HG03108 (cell line): Measurements from ENCODE around the gene DLGAP4.

Experiments used
- ATAC-seq: cut with Tn5 transposase; IDR thresholded peaks from one replicate; pipeline ENCODE4 v1.9.1; 2021; ENCODE audit warnings: moderate library complexity; ENCODE audit not compliant: unreplicated experiment

Gene DLGAP4

DNA sequence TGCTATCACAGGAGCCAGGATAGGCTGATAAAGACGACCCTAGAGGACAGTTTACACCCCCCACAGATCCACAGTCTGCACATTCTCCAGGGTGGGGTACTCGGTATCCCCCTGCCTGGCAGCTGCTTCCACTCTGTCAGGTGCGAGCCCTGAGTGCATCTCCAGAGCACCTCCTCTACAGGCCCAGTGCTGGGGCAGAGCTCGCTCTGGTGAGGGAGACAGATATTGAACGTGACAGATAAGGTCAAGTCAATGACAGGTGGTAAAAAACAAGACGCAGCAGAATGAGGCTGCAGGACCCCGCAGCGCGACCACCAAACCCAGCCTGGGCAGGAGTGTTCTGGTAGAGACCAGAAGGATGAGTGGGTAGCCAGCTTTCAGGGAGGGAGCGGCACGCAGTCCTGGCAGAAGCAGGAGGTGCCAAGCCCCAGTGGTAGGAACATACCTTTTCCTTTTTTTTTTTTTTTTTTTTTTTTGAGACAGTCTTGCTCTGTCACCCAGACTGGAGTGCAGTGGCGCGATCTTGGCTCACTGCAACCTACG, 222.8 kb downstream of the DLGAP4 start:
- no peak for ATAC-seq

DNA sequence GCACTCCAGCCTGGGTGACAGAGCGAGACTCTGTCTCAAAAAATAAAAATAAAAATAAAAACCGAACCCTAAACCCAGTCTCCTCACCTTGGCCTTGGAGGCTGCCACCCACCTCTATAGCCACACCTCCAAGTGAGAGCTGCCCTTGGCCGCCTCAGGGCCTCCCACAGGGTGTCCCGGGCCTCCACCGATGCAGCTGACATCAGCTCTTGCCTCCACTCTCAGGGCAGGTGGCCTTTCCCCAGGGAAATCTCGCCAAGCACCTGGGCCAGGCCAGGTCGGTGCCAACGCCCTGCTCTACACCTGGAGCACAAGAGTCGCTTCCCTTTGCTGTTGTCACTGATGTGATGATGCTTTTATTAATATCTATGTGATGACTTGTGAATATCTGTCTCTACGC, 226.2 kb downstream of the DLGAP4 start:
- no peak for ATAC-seq

DNA sequence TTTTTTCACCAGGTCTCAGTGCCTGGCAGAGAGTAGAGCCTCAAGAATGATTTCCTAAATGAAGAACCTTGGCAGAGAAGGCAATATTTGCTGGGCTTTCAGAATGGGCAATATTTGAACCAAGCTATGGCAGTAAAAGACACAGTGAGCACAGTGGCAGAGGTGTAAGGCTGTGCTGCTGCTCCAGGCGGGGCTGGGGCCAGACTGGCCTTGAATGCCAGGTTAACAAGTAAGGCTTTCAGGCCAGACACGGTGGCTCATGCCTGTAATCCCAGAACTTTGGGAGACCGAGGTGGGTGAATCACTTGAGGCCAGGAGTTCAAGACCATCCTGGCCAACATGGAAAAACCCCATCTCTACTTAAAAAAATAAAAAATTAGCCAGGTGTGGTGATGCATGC, 226.7 kb downstream of the DLGAP4 start:
- no peak for ATAC-seq

DNA sequence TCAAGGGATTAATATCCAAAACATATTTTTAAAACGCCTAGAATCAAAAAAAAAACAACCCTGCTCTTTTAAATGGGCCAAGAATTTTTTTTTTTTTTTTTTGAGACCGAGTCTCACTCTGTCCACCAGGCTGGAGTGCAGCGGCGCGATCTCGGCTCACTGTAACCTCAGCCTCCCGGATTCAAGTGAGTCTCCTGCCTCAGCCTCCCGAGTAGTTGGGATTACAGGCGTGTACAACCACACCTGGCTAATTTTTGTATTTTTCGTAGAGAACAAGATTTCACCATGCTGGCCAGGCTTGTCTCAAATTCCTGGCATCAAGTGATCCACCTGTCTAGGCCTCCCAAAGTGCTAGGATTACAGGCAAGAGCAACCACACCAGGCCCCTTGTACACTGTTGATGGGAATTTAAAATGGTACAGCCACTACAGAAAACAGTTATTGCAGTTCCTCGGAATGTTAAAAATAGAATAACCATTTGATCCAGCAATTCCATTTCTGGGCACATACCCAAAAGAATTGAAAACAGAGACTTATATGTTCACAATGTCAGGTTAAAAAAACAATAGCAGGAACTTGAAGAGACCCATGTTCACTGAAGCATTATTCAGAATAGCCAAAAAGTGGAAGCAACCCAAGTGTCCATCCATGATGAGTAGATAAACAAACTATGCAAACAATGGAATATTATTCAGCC, 232.0 kb downstream of the DLGAP4 start:
- no peak for ATAC-seq

DNA sequence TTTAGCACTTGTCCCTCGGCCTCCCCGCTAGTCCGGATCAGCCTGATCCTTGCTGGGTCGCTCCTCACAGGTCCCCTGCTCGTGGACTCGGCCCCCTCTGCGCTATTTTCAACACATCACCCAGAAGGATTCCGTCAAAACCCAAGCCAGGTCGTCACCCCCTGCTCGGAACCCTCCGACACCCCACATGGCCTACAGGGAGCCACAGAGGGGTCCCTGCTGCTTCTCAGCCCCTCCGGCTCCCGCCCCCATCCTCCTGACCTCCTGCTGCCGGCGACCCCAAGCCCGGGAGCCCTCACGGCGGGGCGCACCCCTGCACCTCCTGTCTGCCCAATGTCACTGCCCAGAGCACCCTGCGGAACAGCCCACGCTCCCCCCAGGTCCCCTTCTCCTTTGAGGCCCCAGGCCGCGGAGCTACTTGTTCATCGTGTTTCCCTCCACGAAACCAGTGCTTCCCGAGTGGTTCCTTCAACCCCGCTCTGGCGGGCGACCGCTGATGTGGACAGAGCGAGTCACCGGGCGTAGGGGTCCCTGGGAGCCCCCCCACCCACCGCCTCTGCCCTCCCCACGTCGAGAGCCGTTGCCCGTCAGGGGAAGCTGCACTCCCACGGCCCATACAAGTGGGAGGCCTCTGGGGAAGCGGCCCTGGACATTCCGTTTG, 234.5 kb downstream of the DLGAP4 start:
- no peak for ATAC-seq

DNA sequence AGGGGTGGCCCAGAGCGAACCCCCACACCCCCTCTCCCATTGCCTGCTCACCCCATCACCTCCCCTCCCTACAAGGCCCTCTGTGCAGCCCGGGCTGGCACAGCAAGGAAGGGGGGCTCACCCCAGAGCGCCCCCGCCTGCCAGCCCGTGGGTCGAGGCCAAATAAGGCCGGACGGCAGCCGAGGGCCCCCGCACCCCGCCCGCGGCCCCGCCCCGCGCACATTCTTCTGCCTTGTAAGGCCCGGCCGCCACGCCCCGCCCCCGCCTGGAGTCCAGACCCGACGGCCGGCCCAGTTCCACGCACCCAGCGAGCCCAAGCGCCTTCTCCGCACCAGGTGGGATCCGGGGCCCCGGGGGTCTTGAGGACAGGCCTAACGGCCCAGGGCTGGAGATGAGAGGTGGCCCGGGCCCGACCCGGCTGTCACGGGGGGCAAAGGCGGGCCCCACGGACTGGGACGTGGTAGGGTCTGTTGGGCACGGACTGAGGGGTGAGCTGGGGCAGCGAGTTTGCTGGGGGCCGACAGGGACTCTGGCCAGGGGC, 235.2 kb downstream of the DLGAP4 start, which contains the start of gene MYL9:
Gene MYL9, plus strand, starts transcription at position 293 of the 541 bp plus-strand sequence. CDS start 3,366 bp downstream, outside the sequence.
- no peak for ATAC-seq

DNA sequence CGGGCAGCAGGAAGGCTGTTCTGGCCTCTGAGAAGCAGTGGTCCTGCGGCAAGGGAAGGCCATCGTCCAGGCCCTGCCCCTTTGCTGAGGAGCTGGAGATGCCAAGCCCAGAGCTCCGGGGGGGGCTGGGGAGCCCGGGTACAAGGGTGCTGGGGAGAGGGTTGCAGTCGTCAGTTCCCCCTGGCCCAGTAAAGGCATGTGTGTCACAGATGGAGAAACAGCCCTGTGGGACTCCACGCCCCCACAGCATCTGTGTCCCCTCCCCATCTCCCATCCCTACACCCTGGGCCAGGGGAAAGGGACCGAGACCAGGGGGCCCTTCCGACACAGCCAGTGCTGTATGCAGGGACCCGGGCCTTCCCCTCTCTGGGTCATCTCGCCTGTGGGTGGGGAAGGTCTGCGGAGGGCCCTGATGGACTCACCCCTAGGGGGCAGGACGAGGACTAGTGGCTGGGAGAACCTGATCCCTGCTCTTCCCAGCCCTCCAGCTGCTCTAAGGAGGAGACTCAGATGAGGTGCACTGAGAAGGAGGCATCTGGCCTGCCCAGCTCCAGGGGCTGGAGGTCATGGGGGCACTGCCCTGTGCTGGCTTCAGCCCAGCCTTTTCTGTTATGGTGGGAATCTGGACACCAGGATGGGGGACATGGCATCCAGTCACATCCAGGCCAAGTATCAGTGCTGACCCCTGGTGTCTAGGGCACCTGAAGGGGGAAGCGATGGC, 235.8 kb downstream of the DLGAP4 start:
- no peak for ATAC-seq

DNA sequence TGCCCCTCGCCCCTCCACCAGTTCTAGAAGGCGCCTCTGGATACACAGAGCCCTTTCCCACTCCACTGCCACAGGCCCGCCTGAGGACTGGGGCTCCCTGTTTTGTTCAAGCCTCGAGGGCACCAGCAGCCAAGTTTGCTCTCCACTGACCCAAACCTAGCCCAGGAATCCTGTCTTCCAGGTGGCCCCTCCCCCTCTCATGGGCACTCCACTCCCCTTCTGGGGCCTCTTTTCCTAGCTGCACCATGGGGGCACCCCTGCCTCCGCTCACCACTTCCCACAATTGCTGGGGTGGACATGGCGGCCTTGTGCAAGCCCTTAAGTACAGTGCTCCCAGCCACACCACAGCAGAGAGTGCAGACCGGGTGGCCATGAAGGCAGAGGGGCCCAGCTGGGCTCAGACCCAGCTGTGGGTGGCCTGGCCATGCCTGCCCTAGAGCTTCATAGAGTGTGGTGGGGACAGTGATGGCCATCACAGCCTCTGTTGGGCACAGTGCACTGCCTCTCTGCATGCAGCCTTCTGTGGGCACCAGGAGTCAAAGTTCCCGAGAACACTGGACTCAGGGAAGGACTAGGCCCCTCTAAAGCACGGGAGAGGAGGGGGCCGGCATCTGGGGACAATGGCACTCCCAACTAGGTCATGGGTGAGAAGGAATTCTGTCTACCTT, 236.5 kb downstream of the DLGAP4 start:
- ATAC-seq: no peak

DNA sequence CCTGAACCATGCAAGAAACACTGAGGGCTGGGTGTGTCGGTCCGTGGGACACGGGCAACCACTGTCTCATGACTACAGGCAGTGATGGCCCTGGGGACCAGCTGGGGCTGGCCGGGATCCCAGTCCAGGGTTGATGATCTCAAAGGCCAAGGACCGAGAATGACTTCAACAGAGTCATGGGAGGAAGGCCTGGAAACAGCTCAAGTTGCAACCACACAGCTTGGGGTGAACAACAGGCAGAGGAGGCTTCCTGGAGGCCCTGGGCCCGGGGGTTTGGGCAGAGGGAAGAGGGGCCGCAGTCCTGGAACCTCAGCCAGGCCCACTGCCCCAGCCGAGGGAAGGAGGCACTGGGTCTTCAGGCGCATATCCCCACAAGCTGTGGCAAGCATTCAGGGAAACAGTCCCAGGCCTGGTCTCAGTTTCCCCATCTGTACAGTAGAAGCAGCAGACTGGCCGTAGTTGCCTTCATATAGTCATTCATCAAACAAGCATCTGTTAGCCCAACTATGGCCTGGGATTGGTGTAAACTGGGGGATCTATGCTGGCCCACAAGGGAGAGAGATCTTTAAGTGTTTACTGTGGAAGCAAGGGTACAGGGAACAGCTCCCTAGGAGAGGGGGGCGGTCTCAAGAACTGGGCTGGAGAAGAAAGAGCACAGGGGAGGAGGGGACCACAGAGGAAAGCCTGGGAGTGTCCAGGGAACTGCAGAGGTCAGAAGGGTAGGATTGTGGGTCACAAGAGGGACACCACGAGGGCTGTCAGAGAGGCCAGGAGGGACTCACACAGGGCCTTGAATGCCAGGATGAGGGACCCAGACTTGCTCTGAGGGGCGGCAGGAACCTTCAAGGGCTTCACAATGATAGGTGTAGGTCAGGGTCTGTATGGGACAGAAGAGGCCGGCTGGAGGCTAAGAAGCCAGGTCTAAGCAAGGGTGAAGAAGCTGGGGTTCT, 237.3 kb downstream of the DLGAP4 start:
- no peak for ATAC-seq

DNA sequence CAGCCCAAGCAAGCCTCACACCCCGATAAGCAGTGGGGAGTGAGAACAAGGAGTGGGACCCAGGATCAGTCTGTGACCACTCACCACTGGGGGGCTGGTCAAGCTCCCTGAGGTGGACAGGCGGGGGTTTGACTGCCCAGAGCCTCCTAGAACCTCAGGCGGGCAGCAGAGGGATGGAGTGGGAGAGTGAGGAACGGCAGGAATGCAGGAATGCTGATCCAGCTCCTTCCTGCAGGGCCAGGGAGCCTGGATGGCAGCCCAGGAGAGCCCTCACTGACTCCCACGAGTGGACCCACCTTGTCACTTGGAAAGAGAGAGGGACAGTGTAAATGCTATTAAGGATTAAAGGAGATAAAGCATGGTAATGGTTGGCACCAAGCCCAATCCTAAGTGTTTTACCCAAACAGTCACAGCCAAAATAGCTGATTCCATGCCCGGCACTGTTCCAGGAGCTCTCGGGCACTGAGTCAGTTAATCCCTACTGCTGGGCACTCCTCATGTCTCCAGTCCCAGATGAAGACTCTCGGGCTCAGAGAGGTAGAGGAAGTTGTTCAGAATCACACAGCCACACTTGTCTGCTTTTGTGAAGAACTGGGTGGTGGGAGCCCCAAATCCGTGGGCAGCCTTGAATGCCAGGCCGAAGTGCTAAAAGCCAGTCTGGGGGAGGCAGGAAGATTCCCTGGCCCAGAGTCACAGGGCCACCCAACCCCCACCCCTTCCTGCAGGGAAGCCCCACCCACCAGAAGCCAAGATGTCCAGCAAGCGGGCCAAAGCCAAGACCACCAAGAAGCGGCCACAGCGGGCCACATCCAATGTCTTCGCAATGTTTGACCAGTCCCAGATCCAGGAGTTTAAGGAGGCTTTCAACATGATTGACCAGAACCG, 238.2 kb downstream of the DLGAP4 start:
- no peak for ATAC-seq

DNA sequence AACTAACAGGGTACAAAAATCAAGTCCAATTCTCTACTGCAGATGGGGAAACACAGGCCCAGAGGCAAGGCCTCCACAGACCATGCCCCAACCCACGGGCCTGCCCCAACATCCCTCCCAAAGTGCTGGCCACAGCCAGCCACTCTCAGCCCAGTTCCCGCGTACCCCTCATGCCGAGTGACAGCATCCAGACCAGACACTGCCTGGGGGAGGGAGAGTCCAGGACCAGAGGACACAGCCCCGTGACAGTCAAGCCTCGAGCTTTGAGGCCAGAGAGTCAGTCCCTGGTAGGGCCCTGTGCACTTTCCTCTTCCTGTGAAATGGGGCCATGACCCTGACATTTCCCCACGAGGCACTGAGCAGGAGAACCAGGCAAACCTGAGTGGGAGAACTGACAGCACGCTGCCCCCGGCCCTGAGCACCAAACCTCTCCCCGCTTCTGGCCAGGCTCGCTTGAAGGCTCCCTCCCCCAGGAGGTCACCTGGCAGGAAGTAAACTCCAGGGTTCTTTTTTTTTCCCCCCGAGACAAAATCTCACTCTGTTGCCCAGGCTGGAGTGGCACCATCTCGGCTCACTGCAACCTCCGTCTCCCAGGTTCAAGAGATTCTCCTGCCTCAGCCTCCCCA, 240.1 kb downstream of the DLGAP4 start:
- ATAC-seq: no peak

DNA sequence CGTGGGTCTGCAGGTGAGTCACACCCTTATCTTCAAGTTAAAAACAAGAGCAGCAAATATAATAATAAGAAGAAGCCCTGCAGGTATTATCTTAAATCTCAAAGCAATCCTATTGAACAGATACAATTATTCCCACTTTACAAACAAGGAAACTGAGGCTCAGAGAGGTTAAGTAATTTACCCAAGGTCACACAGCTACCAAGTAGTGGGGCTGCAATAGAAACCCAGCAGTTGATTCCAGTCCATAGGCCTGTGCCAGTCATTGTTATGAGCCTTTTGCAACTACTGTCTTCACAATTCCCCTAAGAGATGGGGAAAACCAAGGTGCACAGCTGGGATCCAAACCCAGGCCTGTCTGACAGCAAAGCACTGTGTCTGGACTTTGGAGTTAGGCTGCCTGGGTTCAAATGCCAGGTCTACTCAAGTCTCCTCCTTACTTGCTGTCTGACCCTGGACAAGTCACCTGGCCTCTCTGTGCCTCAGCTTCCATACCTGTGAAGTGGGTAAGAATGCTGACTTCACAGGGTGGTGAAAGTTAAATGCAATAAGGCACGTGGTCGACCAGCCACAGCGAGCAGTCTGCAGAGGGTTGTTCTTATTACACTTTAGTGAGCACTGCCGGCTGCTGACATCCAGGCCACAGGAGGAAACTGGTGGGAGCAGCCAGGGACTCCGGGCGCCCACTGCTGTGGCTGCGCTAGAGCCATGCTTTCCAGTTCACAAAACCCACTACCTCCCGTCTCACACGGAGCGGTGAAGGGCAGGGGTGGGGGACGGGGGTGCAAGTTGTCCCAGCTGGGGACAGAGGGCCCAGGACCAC, 241.3 kb downstream of the DLGAP4 start:
- no peak for ATAC-seq

DNA sequence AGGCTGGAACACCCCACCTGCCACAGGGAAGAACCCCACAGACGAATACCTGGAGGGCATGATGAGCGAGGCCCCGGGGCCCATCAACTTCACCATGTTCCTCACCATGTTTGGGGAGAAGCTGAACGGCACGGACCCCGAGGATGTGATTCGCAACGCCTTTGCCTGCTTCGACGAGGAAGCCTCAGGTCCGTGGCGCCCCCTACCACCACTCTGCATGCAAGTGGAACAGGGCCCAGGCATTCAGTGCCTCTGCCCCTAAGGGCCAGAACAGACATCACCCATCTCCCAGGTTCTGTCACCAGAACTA, 241.8 kb downstream of the DLGAP4 start:
- no peak for ATAC-seq

DNA sequence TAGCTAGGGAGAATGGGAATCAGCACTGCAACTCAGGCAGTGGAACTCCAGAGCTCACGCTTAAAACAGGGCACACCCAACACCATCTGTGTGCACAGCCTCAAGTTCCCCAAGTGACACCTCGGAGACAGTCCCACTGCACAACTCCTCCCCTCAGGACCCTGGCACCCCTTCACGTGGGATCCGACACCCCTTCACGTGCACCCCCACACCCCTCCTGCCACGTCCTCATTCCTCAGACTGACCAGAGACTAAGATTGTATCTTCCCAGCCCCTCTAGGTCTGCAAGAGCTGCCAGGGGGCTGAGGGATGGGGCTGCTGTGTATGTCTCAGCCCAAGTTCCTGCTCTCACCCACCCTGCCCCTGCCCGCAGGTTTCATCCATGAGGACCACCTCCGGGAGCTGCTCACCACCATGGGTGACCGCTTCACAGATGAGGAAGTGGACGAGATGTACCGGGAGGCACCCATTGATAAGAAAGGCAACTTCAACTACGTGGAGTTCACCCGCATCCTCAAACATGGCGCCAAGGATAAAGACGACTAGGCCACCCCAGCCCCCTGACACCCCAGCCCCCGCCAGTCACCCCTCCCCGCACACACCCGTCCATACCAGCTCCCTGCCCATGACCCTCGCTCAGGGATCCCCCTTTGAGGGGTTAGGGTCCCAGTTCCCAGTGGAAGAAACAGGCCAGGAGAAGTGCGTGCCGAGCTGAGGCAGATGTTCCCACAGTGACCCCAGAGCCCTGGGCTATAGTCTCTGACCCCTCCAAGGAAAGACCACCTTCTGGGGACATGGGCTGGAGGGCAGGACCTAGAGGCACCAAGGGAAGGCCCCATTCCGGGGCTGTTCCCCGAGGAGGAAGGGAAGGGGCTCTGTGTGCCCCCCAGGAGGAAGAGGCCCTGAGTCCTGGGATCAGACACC, 242.8 kb downstream of the DLGAP4 start:
- ATAC-seq: no peak

DNA sequence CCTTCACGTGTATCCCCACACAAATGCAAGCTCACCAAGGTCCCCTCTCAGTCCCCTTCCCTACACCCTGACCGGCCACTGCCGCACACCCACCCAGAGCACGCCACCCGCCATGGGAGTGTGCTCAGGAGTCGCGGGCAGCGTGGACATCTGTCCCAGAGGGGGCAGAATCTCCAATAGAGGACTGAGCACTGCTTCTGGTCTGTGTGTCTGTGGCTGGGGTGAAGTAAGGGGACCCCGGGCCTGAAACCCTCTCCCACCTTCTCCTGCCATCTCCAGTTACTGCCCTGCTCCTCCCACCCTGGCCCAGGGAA, 243.4 kb downstream of the DLGAP4 start:
- ATAC-seq: no peak

DNA sequence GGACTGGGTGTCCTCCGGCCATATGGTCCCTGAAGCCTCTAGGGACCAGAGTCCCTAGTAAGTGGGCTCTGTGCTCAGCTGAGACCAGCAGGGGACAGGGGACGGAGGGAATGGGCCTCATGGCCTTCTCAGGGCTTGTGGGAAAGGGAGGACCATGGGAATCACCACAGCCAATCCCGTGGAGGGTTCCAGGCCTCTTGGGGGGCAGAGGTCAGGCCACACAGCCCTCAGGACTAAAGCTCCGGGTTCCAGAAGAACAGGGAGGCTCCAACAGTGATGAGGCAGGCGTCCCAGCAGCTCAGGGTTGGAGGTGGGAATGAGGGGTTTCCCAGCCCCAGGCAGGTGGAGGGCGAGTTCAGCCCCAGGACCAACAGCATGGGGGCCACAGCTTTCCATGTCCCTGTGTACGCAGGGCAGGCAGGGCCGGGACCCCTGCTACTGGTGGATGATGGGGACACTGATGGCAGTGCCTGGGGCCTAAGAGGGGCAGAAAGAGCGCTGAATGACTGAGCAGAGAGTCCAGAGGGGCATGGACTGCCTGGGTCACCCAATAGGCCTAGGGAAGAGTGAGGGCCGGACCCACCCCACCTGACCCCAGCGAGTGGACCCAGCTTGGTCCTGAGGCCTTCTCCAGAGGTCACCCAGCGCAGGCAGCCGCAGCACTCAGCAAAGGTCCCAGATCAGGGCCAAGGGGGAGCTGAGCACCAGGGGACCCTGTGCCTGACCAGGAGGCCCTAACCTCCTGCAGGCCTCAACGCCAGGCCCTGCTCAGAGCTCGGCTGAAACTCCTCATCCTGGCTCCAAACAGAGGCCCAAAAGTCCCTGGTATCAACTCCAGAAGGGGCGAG, 244.0 kb downstream of the DLGAP4 start:
- ATAC-seq: no peak
